H1 (cell line): ENCODE measurements around the gene ATG7.

Experiments
- BACH1 ChIP-seq: IDR thresholded peaks from 2 replicates; pipeline ENCODE4 v1.6.1; 2012; ENCODE audit warnings: low read length, improper control_type of control experiment
- CREB1 ChIP-seq: IDR thresholded peaks from 2 replicates; pipeline ENCODE4 v1.6.1; 2012; ENCODE audit warnings: inconsistent platforms
- CTCF ChIP-seq, 3 experiments: IDR thresholded peaks; 1 replicate in 2 of 3; 2 replicates in 1 of 3; pipeline versions ENCODE4 v1.5.1 to v1.6.1; 2011; ENCODE audit warnings: low read length in 3 of 3, mild to moderate bottlenecking in 3 of 3, inconsistent platforms in 2 of 3, low read depth in 1 of 3, moderate library complexity in 1 of 3; ENCODE audit not compliant: insufficient read depth in 1 of 3; ENCODE audit errors: control extremely low read depth in 1 of 3
- EP300 ChIP-seq, 2 experiments: IDR thresholded peaks; 1 replicate in 1 of 2; 2 replicates in 1 of 2; pipeline ENCODE4 v1.6.1; 2011 to 2012; ENCODE audit warnings: low read depth in 2 of 2, low read length in 2 of 2, mild to moderate bottlenecking in 2 of 2, borderline replicate concordance in 1 of 2, inconsistent platforms in 1 of 2, moderate library complexity in 1 of 2
- EZH2 ChIP-seq: fragments of 200-600 bp; sonication (generic); IDR thresholded peaks from 2 replicates; pipeline ENCODE4 v1.7.1; 2012; ENCODE audit warnings: low read depth, mild to moderate bottlenecking, moderate library complexity, low read length, inconsistent platforms; ENCODE audit not compliant: severe bottlenecking
- MAFK ChIP-seq: IDR thresholded peaks from 2 replicates; pipeline ENCODE4 v1.6.1; 2012; ENCODE audit warnings: low read depth, mild to moderate bottlenecking, improper control_type of control experiment, low read length
- POLR2A ChIP-seq, 2 experiments: IDR thresholded peaks; 1 replicate in 1 of 2; 2 replicates in 1 of 2; pipeline ENCODE4 v1.6.1; 2011; ENCODE audit warnings: low read depth in 2 of 2, low read length in 2 of 2, mild to moderate bottlenecking in 2 of 2; ENCODE audit errors: control extremely low read depth in 1 of 2
- POLR2AphosphoS5 ChIP-seq: IDR thresholded peaks from 2 replicates; pipeline ENCODE4 v1.6.1; 2011; ENCODE audit warnings: low read depth, low read length
- TAF1 ChIP-seq: IDR thresholded peaks from 2 replicates; pipeline ENCODE4 v1.6.1; 2011; ENCODE audit warnings: mild to moderate bottlenecking, low read depth, low read length

- TF ChIP-seq POLR2AphosphoS5 (no peak), MAFK (no peak), CTCF (IDR thresholded peaks at IDR 0.05; ENCODE audit: control extremely low read depth in 1 of 3, insufficient read depth in 1 of 3, low read depth in 1 of 3, low read length in 3 of 3) (no peak), TAF1 (no peak), BACH1 (no peak), POLR2A (IDR thresholded peaks at IDR 0.05; ENCODE audit: control extremely low read depth in 1 of 2, low read depth in 2 of 2, low read length in 2 of 2) (no peak), EP300 (IDR thresholded peaks at IDR 0.05; ENCODE audit: borderline replicate concordance in 1 of 2, low read depth in 2 of 2, low read length in 2 of 2) (no peak), CREB1 (no peak), EZH2 (no peak)
Observed at GRCh38 chr3:11494131-11494916, 222.1 kb downstream of the ATG7 start.
